ENCODE measurements around the gene CMTM3. TPM values are rescaled to one million over a fixed set of nuclear protein-coding genes. Genes with fewer than 3 reads are reported as not detected.
"Not testable (repeated sequence)": the region's sequence is repeated elsewhere in the genome, so short reads cannot be mapped to it uniquely, and the experiment has no call there.

CMTM3 gene, protein sequence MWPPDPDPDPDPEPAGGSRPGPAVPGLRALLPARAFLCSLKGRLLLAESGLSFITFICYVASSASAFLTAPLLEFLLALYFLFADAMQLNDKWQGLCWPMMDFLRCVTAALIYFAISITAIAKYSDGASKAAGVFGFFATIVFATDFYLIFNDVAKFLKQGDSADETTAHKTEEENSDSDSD
- 8.7 TPM for total RNA-seq

DNA sequence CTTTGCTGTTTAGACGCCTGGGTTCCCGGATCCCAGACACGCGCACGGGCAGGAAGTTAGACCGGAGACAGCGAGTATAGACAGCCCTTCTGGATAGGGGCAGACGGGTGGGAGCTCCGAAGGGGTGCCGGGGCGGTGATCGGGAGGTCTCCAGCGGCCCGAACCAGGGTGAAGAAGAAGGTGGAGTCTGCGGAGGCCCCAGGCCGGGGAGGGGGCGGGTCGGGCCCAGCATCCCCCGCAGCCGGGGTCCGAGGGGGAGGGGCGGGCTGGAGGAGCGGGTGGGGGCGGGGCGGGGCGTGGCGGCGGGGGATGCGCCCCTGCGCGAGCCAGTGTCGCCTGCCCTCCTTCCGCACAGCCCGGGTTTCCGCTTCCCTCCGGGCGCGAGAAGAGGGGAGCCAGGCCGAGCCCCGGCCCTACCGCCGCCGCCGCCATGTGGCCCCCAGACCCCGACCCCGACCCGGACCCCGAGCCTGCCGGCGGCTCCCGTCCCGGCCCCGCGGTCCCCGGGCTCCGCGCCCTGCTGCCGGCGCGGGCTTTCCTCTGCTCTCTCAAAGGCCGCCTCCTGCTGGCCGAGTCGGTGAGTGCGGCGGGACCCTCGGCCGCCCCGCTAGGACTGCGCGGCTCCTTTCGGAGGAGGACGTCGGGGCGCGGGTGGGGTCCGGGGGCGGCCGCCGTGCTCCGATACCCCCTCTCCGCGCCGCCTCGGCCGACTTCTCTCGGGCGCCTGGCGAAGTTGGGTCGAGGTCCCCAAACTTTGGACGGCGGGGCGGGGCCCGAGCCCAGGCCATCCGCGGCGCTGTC is at the start of gene CMTM3:
Gene CMTM3, plus strand, starts transcription at position 329 of the 801 bp plus-strand sequence. Its CDS starts 102 bp downstream, at position 431.
- DNase-seq: no peak

DNA sequence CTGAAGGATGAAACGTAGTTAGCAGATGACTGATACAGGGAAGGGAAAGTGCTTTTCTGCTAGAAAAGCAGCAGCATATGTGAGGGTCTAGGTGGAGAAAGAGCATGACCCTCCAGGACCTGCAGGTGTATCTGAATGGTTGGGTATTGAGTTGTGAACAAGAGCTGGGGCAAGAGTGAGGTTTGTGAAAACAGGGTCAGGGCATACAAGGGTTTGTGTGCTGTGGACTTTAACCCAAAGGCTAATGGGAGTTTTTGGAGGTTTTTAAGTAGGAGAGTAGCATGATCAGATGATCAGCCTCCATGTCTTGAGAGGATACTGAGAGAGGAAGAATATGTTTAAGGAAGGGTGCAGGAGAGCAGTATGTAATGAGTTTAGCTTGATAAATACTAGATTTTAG is 44.4 kb upstream of the CMTM3 start:
- DNase-seq: no peak

DNA sequence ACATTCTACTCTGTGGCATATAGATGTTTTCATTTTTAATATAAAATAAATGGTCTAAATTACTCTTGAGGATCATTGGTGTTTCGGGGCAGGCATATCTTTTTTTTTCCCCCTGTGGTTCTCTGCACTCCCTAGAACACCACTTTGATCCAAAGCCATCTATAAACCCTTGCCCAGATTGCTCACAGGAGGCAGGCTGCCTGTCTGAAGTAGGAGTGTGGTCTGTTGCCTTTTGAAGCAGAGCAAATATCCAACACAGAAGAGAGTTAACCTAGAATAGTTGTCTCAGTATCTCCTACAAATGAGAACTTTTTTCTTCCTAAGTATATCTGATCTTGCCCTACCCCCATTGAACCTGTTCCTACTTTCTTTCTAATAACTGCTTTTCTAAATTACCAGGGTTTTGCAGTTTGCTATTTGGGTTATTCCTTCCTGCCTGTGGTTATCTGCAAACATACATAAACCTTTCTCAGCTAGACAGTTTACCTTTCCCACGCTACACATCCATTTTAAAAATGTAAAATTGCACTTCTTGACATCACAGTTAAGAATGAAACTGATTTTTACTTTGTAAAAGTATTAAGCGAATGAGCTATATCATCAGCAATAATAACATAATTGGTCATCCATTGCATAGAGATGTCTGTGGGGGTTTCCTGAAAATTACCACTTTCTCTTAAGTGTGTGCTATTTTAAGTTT is 43.0 kb upstream of the CMTM3 start:
- no peak for DNase-seq

- DNase-seq: no peak
These were observed 42.1 kb upstream of the CMTM3 start for GRCh38 chr16:66562409-66562808.

- DNase-seq: no peak
These were observed 41.5 kb upstream of the CMTM3 start for GRCh38 chr16:66562986-66563385.

GRCh38 chr16:66563574-66564334 is 40.8 kb upstream of the CMTM3 start:
- DNase-seq: no peak

- DNase-seq: no peak
These were observed 38.2 kb upstream of the CMTM3 start, which contains the start of gene CMTM1 for GRCh38 chr16:66566051-66566901. CMTM1 (plus strand) TSS chr16:66566439; CDS start chr16:66566514, 75 bp downstream.

DNA sequence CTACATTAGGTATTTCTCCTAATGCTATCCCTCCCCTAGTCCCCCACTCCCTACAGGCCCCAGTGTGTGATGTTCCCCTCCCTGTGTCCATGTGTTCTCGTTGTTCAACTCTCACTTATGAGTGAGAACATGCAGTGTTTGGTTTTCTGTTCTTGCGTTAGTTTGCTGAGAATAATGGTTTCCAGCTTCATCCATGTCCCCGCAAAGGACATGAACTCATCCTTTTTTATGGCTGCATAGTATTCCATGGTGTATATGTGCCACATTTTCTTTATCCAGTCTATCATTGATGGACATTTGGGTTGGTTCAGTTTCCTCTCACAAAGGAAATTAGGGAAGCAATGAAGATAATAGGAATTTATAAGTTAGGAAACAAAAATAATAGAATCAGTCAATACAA is 37.2 kb upstream of the CMTM3 start:
- DNase-seq: not testable (repeated sequence)

DNA sequence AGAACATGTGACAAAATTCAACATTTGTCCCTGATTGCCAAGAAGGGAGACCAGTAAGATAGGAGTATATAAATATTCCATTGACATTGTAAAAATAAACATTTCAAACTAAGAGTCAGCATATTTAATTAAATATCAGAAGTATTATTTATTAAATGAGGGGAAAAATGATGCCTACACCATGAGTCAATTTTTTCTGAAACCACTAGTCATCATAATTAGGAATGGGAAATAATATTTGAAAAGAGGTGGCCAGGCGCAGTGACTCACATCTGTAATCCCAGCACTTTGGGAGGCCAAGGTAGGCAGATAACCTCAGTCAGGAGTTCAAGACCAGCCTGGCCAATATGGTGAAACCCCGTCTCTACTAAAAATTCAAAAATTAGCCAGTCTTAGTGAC is 36.1 kb upstream of the CMTM3 start:
- no peak for DNase-seq

DNA sequence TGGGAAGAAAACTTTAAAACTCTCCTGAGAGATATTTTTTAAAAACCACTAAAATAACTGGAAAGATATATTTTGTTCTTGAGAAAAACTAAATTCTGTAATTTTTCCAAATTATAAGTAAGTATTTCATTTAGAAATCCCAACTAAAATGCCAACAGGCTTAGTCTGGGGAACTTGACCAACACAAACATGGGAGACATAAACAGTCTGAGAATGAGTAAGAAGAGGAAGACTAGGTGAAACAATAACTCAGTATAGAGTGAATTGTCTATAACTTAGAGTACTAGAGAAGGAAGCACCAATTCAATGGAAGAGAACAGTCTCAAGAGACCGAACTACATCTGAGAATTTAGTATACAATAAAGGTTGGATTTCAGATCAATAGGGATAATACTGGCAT is 35.4 kb upstream of the CMTM3 start:
- no peak for DNase-seq

DNA sequence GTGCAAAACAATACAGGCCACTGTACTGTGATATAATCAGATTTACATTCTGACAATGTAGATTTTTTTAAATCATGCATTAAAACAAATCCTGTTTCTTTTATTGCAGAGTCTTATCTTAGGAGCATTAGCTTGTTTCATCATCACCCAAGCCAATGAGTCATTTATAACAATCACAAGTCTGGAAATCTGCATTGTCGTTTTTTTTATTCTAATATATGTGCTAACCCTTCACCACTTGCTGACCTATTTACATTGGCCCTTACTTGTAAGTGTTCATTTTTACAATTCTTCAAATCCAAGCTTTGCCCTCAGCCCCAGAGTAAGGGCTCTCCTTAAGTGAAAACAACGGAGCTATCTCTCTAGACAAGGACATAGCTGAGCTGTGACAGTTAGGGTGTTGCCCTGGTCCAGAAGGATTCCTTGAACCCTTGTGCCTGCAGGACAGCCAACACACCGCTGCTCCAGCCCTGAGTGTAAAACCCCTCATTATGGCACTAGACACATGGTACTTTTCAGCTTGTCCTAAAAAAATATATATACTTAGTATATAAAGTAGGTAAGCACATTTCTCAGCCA is 34.6 kb upstream of the CMTM3 start:
- no peak for DNase-seq

DNA sequence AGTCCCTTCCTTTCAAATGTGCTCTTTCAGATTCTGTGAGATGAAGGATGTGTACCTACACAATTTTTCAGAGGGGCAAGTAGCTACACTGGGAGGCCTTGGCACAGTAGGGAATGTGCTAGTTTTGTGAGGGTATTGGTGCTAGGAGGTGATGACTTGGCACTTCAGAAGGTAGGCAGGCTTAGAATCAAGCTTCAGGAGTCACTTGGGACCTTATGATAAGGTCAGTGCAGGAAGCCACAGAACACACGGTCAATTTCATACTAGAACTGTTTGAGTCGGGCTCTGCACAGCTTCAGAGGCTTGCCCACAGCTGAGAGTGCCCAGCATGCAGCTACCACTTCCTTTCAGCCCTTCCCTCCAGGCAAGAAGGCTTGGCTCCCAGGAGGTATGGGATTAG is 32.1 kb upstream of the CMTM3 start:
- DNase-seq: no peak

- no peak for DNase-seq
These were observed 30.4 kb upstream of the CMTM3 start for GRCh38 chr16:66574081-66574480.

DNA sequence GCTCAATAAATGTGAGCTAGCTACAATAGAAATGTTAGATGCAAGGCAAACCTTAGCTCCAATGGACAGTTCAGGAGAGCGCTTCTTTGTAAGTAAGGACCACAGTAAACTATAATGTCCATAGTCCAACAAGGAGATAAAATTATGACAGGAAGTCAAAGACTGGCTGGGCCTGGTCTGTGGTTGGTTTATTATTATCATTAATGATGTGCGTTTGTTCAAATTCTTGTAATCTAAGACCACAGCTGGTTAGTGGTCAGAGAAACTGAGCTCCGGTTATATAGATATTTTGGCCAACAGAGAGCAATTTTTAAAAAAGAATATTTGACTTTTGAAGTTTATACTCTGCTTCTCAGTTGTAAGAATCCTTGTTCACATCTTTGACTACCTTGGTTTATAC is 30.0 kb upstream of the CMTM3 start:
- no peak for DNase-seq

GRCh38 chr16:66575060-66575459 is 29.4 kb upstream of the CMTM3 start:
- no peak for DNase-seq

DNA sequence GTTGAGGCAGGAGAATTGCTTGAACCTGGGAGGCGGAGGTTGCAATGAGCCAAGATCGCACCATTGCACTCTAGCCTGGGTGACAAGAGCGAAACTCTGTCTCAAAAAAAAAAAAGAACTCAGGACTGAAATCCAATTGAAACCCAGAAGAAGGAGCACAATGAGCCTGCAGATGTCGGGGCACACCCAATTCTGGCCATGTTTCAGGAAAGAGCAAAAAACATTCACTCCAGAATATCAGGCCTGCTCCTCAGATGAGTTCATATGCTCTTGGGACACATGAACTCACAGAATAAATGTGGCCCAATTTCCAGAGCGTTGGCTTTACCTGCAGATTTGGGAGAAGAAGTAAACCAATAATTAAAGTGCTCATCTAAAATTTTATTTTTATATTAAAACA is 28.2 kb upstream of the CMTM3 start:
- DNase-seq: no peak

GRCh38 chr16:66578651-66579531 is 25.6 kb upstream of the CMTM3 start, which contains the start of gene CMTM2:
CMTM2 (plus strand) TSS chr16:66579463; CDS start chr16:66579608, 145 bp downstream.
- no peak for DNase-seq

GRCh38 chr16:66580605-66581209 is 23.8 kb upstream of the CMTM3 start:
- no peak for DNase-seq

DNA sequence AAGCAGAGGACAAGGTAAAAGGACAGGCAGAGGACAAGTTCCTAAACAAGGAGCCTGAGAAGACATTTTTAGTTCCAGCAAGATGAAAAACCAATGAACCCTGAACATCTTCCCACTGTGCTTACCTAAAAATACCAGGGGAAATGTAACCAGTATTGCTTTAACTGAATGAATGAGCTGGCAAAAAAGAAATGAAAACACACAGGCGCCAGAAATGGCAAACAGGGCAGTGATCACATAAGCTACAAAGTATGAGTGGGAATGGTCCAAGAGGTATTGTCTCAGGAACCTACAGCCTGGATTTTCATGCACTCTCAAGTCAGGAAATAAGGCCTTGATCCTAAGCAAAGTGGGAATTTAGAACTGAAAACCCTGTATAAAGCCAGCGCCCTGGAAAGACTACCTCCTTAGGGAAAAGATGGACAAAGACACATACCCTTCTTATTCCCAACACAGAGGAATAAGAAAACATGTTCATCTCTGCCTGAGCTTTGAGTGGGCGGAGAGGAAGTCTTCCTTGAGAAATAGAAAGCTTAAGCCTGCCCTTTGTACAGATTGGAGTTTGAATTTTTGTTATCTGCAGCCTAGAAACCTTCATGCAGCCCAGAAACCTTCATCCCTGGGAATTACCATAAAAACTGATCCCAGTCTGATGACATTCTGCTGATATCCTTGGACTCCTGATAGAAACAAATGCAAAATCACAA is 23.1 kb upstream of the CMTM3 start:
- no peak for DNase-seq
